NCI-H1092 (cell line): ENCODE data around the gene CYB5RL.
"Not testable (repeated sequence)": the region's sequence is repeated elsewhere in the genome, so short reads cannot be mapped to it uniquely, and the experiment has no call there.

Source experiments
- DNase-seq: peaks from one replicate; lab custom pipeline; 2025; lab: John Stamatoyannopoulos, UW

Gene CYB5RL

GRCh38 chr1:54186056-54186455 is 13.8 kb downstream of the CYB5RL start:
- no peak for DNase-seq

- no peak for DNase-seq
These were observed 19.0 kb downstream of the CYB5RL start for GRCh38 chr1:54180701-54181360.

- no peak for DNase-seq
These were observed 21.3 kb downstream of the CYB5RL start for GRCh38 chr1:54178296-54179070.

- DNase-seq: no peak
These were observed 22.1 kb downstream of the CYB5RL start for GRCh38 chr1:54177726-54178125.

- no peak for DNase-seq
These were observed 23.1 kb downstream of the CYB5RL start for GRCh38 chr1:54176621-54177327.

GRCh38 chr1:54174106-54174505 is 25.7 kb downstream of the CYB5RL start:
- DNase-seq: no peak

- no peak for DNase-seq
These were observed 26.1 kb downstream of the CYB5RL start for GRCh38 chr1:54173681-54174080.

GRCh38 chr1:54172614-54173599 is 26.9 kb downstream of the CYB5RL start:
- no peak for DNase-seq

- no peak for DNase-seq
These were observed 28.2 kb downstream of the CYB5RL start for GRCh38 chr1:54171606-54172005.

GRCh38 chr1:54171016-54171415 is 28.8 kb downstream of the CYB5RL start:
- DNase-seq: no peak

GRCh38 chr1:54169068-54169467 is 30.8 kb downstream of the CYB5RL start:
- DNase-seq: no peak

- DNase-seq: no peak
These were observed 31.4 kb downstream of the CYB5RL start for GRCh38 chr1:54168206-54168965.

- no peak for DNase-seq
These were observed 32.2 kb downstream of the CYB5RL start for GRCh38 chr1:54167422-54168139.

GRCh38 chr1:54166357-54166756 is 33.5 kb downstream of the CYB5RL start:
- not testable (repeated sequence) for DNase-seq

- no peak for DNase-seq
These were observed 34.7 kb downstream of the CYB5RL start for GRCh38 chr1:54165146-54165545.

- DNase-seq: no peak
These were observed 36.3 kb downstream of the CYB5RL start for GRCh38 chr1:54163573-54163972.

GRCh38 chr1:54163051-54163450 is 36.8 kb downstream of the CYB5RL start:
- no peak for DNase-seq

GRCh38 chr1:54161495-54162168 is 38.2 kb downstream of the CYB5RL start:
- DNase-seq: no peak

GRCh38 chr1:54160351-54160750 is 39.5 kb downstream of the CYB5RL start:
- no peak for DNase-seq
